ENCODE data around the gene POP7. TPM values are rescaled to one million over a fixed set of nuclear protein-coding genes. Genes with fewer than 3 reads are reported as not detected.

POP7 gene
- total RNA-seq, 1 donor from 2014 or later, result 67.9 TPM

DNA sequence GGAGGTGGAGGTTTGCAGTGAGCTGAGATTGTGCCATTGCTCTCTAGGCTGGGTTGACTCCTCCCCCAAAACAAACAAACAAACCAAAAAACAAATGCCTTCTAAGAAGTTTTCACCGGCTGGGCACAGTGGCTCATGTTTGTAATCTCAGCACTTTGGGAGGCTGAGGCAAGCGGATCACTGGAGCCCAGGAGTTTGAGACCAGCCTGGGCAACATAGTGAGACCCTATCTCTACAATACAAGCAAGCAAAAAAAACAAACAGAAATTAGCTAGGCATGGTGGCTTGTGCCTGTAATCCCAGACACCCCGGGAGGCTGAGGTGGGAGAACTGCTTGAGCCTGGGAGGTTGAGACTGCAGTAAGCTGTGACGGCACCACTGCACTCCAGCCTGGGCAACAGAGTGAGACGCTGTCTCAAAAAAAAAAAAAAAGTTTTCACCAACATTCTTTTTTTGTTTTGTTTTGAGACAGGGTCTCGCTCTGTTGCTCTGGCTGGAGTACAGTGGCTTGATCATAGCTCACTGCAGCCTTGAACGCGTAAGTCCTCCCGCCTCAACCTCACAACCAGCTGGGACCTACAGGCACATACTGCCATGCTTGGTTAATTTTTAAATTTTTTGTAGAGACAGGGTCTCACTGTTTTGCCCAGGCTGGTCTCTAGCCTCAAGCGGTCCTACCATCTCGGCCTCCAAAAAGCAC lies 26.2 kb downstream of the POP7 start:
- peaks cover 38% of the 10 kb centered on the region for H3K27me3 Mint-ChIP-seq (ENCODE audit: low read depth)

DNA sequence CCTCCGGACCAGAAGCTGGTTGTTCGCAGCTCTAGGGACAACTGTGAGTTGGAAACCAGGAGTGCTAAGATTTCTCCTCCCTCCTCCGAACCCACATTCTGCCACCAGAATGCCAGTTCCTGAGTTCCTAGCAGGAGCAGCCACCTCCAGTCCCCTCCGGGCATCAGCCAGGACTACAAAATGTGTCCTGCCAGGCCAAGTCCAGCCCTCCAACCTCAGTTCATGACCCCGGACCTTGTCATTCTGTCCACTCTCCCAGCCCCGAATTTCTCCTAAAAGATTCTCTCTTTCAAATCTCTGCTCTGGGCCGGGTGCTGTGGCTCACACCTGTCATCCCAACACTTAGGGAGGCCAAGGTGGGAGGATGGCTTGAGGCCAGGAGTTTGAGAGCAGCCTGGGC lies 29.8 kb downstream of the POP7 start:
- Mint-ChIP-seq H3K27me3 (ENCODE audit: low read depth) (peaks cover 10% of the 10 kb centered on the region), H3K27ac (ENCODE audit: unreplicated experiment) (no peak overlapping the region), H3K4me3 (no peak overlapping the region), H3K36me3 (ENCODE audit: low read depth) (no peaks in the 10 kb centered on the region), H3K4me1 (no peaks in the 10 kb centered on the region), H3K9me3 (no peaks in the 10 kb centered on the region)
- TF ChIP-seq, protein P1, sequence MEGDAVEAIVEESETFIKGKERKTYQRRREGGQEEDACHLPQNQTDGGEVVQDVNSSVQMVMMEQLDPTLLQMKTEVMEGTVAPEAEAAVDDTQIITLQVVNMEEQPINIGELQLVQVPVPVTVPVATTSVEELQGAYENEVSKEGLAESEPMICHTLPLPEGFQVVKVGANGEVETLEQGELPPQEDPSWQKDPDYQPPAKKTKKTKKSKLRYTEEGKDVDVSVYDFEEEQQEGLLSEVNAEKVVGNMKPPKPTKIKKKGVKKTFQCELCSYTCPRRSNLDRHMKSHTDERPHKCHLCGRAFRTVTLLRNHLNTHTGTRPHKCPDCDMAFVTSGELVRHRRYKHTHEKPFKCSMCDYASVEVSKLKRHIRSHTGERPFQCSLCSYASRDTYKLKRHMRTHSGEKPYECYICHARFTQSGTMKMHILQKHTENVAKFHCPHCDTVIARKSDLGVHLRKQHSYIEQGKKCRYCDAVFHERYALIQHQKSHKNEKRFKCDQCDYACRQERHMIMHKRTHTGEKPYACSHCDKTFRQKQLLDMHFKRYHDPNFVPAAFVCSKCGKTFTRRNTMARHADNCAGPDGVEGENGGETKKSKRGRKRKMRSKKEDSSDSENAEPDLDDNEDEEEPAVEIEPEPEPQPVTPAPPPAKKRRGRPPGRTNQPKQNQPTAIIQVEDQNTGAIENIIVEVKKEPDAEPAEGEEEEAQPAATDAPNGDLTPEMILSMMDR (conservative IDR thresholded peaks at IDR 0.05), result no peak
- no peak for DNase-seq (ENCODE audit: low read depth, low spot score)

More for the DNA sequence above, 26.2 kb downstream of the POP7 start:
- TF ChIP-seq, protein P1 (conservative IDR thresholded peaks at IDR 0.05), result no peak
- no peaks in the 10 kb centered on the region for H3K4me1 Mint-ChIP-seq
- H3K36me3 Mint-ChIP-seq (ENCODE audit: low read depth), result no peaks in the 10 kb centered on the region
- H3K9me3 Mint-ChIP-seq, result no peaks in the 10 kb centered on the region
- no peak overlapping the region for H3K4me3 Mint-ChIP-seq
- no peak for DNase-seq (ENCODE audit: low read depth, low spot score)
- no peak overlapping the region for H3K27ac Mint-ChIP-seq (ENCODE audit: unreplicated experiment)

DNA sequence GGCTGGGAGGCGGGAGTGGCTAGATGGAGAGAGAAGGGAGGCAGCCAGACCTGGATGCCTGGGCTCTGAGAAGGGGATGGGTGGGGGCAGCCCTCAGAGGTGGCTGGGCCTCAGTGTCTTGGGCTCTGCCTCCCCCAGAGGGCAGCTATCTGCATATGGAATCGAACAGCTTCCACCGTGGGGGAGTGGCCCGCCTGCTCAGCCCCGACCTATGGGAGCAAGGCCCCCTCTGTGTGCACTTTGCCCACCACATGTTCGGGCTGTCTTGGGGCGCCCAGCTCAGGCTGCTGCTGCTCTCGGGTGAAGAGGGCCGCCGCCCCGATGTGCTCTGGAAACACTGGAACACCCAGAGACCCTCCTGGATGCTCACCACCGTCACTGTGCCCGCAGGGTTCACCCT lies 30.8 kb downstream of the POP7 start:
- TF ChIP-seq, protein P1 (conservative IDR thresholded peaks at IDR 0.05), result no peak
- Mint-ChIP-seq H3K4me1 (no peaks in the 10 kb centered on the region), H3K4me3 (no peak overlapping the region), H3K9me3 (no peaks in the 10 kb centered on the region), H3K36me3 (ENCODE audit: low read depth) (no peaks in the 10 kb centered on the region), H3K27me3 (ENCODE audit: low read depth) (peaks cover 6% of the 10 kb centered on the region), H3K27ac (ENCODE audit: unreplicated experiment) (no peak overlapping the region)
- DNase-seq (ENCODE audit: low read depth, low spot score), result no peak

DNA sequence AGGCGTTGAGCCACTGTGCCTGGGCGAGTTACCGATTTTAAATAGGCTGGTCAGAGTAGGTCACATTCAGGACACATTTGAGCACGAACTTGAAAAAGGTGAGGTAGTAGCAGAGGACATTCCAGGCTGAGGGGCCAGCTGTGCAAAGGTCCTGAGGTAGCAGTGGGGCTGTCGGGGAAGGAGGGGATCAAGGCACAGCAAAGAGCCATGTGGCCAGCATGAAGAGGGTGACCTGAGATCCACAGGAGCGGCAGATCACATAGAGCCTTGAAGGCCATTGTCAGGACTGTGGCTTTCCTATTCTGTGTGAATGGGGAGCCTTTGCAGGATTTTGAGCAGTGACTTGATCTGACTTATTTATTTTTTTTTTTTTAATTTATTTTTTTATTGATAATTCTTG lies 34.0 kb downstream of the POP7 start:
- Mint-ChIP-seq H3K27me3 (ENCODE audit: low read depth) (peaks cover 3% of the 10 kb centered on the region), H3K27ac (ENCODE audit: unreplicated experiment) (peak overlapping the region; percentile 8), H3K4me3 (no peak overlapping the region), H3K4me1 (no peaks in the 10 kb centered on the region), H3K36me3 (ENCODE audit: low read depth) (peaks cover 3% of the 10 kb centered on the region), H3K9me3 (peaks cover 3% of the 10 kb centered on the region)
- TF ChIP-seq, protein P1 (conservative IDR thresholded peaks at IDR 0.05), result no peak
- DNase-seq (ENCODE audit: low read depth, low spot score), result no peak

DNA sequence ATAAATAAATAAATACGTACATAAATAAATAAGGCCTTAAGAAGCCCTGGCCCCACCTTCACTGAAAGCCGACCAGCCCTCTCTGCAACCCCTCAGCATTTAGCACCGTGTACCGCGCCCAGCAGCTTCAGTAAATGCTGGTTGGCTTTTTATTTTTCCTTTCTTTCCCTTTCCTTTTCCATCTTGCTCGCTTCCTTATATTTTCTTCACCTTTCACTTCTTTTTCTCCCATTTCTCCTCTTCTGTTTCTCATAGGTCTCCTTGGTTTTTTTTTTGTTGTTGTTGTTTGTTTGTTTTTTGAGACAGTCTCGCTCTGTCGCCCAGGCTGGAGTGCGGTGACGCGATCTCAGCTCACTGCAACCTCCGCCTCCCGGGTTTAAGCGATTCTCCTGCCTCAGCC lies 38.7 kb downstream of the POP7 start:
- Mint-ChIP-seq H3K4me1 (no peaks in the 10 kb centered on the region), H3K27me3 (ENCODE audit: low read depth) (peaks cover 5% of the 10 kb centered on the region), H3K27ac (ENCODE audit: unreplicated experiment) (no peak overlapping the region), H3K9me3 (peaks cover 3% of the 10 kb centered on the region), H3K36me3 (ENCODE audit: low read depth) (peaks cover 3% of the 10 kb centered on the region), H3K4me3 (no peak overlapping the region)
- TF ChIP-seq, protein P1 (conservative IDR thresholded peaks at IDR 0.05), result no peak
- no peak for DNase-seq (ENCODE audit: low read depth, low spot score)

Measured in neural crest cell (in vitro differentiated cells).